ENCODE measurements around the gene PROM2.

Gene PROM2

GRCh38 chr2:95289253-95289652 lies 15.0 kb downstream of the PROM2 start:
- Histone ChIP-seq H3K9me2 (replicated peaks; ENCODE audit: insufficient read depth, low read length) (no peaks in the 10 kb centered on the region), H3K27ac (ENCODE audit: low read depth, low read length) (no peak overlapping the region), H3K4me2 (ENCODE audit: low read depth, low read length, poor library complexity, severe bottlenecking) (no peak overlapping the region), H3K9ac (ENCODE audit: low read length) (no peak overlapping the region), H3K36me3 (ENCODE audit: low read length) (no peaks in the 10 kb centered on the region), H3K4me3 (ENCODE audit: insufficient read depth, low read length, poor library complexity, severe bottlenecking) (no peak overlapping the region), H4K20me1 (ENCODE audit: low read depth, low read length) (no peaks in the 10 kb centered on the region), H3F3A (ENCODE audit: insufficient read depth) (no peaks in the 10 kb centered on the region), H2AFZ (ENCODE audit: low read depth, low read length, severe bottlenecking) (no peak overlapping the region), H3K9me3 (ENCODE audit: insufficient read depth, low read length) (no peaks in the 10 kb centered on the region), H3K79me2 (ENCODE audit: insufficient read depth, low read length) (no peaks in the 10 kb centered on the region), H3K27me3 (ENCODE audit: low read length) (no peaks in the 10 kb centered on the region)
- TF ChIP-seq EZH2phosphoT487 (conservative IDR thresholded peaks at IDR 0.05; ENCODE audit: low read length) (no peak), CTCF (IDR thresholded peaks at IDR 0.05; ENCODE audit: insufficient read depth, low read length, poor library complexity, severe bottlenecking) (no peak)

GRCh38 chr2:95291222-95291621 lies 17.0 kb downstream of the PROM2 start:
- Histone ChIP-seq H3K4me3 (ENCODE audit: insufficient read depth, low read length, poor library complexity, severe bottlenecking) (no peak overlapping the region), H2AFZ (ENCODE audit: low read depth, low read length, severe bottlenecking) (no peak overlapping the region), H3K9me3 (ENCODE audit: insufficient read depth, low read length) (no peaks in the 10 kb centered on the region), H3K9ac (ENCODE audit: low read length) (no peak overlapping the region), H4K20me1 (ENCODE audit: low read depth, low read length) (no peaks in the 10 kb centered on the region), H3K27ac (ENCODE audit: low read depth, low read length) (no peak overlapping the region), H3K79me2 (ENCODE audit: insufficient read depth, low read length) (no peaks in the 10 kb centered on the region), H3K9me2 (replicated peaks; ENCODE audit: insufficient read depth, low read length) (no peaks in the 10 kb centered on the region), H3K36me3 (ENCODE audit: low read length) (no peaks in the 10 kb centered on the region), H3F3A (ENCODE audit: insufficient read depth) (no peaks in the 10 kb centered on the region), H3K27me3 (ENCODE audit: low read length) (no peaks in the 10 kb centered on the region), H3K4me2 (ENCODE audit: low read depth, low read length, poor library complexity, severe bottlenecking) (no peak overlapping the region)
- TF ChIP-seq EZH2phosphoT487 (conservative IDR thresholded peaks at IDR 0.05; ENCODE audit: low read length) = no peak
- TF ChIP-seq CTCF (IDR thresholded peaks at IDR 0.05; ENCODE audit: insufficient read depth, low read length, poor library complexity, severe bottlenecking) = no peak

- Histone ChIP-seq H3K9me2 (replicated peaks; ENCODE audit: insufficient read depth, low read length) (no peaks in the 10 kb centered on the region), H4K20me1 (ENCODE audit: low read depth, low read length) (no peaks in the 10 kb centered on the region), H3K79me2 (ENCODE audit: insufficient read depth, low read length) (no peaks in the 10 kb centered on the region), H3K9ac (ENCODE audit: low read length) (no peak overlapping the region), H3K4me3 (ENCODE audit: insufficient read depth, low read length, poor library complexity, severe bottlenecking) (no peak overlapping the region), H2AFZ (ENCODE audit: low read depth, low read length, severe bottlenecking) (no peak overlapping the region), H3K9me3 (ENCODE audit: insufficient read depth, low read length) (no peaks in the 10 kb centered on the region), H3K27me3 (ENCODE audit: low read length) (no peaks in the 10 kb centered on the region), H3F3A (ENCODE audit: insufficient read depth) (no peaks in the 10 kb centered on the region), H3K4me2 (ENCODE audit: low read depth, low read length, poor library complexity, severe bottlenecking) (no peak overlapping the region), H3K36me3 (ENCODE audit: low read length) (no peaks in the 10 kb centered on the region), H3K27ac (ENCODE audit: low read depth, low read length) (no peak overlapping the region)
- TF ChIP-seq EZH2phosphoT487 (conservative IDR thresholded peaks at IDR 0.05; ENCODE audit: low read length) (no peak), CTCF (IDR thresholded peaks at IDR 0.05; ENCODE audit: insufficient read depth, low read length, poor library complexity, severe bottlenecking) (no peak)
Observed at GRCh38 chr2:95292623-95293260, 18.5 kb downstream of the PROM2 start.

Data from SU-DHL-6 (cell line).